Fibroblast of the conjunctiva (primary cell): ENCODE data around the gene IFNG.

ENCODE experiments used
- DNase-seq: peaks from one replicate; pipeline ENCODE4 v3.0.0-alpha.2; 2010; ENCODE audit warnings: low read depth

The IFNG gene

DNA sequence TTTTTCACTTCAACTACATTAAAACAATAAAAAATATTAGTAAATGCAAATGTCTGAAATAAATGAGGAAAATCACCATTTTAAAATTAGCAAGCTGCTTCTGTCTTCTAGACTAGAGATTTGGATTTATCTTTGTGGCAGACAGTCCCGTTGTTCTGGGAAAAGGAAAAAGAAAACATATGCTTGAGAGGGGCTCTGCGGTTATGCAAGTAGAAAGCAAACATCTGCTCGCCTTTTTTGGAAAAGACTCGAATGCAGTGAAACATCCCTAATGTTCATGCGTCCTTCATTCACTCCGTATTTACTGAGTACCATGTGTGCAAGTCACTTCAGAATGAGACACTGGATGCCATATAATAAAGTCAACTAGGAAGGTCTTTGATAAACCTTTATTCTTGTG lies 44.9 kb downstream of the IFNG start:
- DNase-seq, result no peak

DNA sequence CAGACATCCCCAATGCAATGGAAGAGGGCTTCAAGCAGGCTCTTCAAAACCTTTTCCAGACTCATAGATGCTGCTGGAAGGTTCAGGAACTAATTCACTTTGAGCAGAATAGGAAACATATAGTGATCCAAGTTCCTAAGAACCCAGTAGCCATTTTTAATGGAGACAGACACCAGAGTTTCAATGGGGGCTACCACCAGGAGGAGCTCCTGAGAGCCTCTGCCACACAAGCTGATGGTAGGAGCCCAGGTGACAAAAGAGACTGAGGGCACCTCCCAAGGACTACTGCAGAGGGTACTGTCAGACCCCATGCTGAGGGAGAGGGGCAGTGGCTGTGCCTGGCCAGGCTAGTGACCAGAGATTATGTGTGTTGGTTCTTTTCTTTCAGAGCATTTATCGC lies 45.9 kb downstream of the IFNG start:
- DNase-seq, result no peak

DNA sequence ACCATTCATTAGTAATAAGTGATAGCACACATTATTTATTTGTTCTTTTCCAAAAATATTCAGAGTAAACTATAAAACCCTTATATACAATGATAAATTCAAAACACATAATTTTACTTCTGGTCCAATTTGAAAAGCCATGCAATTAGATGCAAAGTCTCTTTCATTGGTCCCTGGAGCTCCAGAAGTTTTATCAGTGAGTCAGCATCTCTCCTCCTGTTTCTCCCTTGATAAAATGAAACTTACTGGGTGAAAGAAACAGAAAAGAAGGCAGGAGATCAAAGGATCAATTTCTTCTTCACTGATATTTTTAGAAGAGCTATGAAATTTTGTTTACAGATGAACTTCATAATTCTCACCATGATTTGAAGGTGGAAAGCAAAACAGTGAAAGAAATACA lies 47.5 kb downstream of the IFNG start:
- DNase-seq, result no peak

DNA sequence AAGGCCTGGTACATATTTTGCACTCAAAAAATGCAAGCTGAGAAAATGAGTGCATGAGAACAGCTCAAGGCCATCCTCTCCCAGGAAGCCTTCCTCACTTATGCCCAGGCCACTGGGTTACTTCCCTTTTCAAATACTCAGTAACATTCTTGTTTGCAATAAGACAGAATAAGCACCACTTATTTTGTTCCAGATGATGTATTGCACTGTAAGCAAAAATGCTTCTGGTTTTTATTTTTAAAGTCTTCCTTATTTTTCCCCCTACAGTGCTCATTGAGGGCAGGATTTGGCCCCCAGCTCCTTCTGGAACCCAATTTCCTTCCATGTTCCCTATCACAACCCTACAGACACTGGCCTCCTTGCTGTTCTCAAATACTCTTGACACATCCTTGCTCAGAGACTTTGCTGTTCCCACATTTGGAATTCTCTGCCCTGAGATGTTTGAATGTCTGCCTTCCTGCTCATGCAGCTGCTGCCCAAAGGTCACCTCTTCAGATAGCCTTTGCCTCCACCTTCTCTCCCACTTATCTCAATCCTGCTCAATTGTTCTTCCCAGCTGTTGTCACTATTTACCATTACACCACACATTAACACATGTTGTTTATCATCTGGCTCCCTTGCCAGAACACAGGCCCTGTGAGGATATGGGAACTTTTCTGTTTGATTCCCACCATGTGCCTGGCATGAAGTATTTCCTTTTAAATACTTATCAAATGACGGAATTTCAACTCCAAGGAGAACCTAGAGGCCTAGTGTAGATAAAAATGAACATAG lies 49.9 kb downstream of the IFNG start:
- DNase-seq, result no peak

DNA sequence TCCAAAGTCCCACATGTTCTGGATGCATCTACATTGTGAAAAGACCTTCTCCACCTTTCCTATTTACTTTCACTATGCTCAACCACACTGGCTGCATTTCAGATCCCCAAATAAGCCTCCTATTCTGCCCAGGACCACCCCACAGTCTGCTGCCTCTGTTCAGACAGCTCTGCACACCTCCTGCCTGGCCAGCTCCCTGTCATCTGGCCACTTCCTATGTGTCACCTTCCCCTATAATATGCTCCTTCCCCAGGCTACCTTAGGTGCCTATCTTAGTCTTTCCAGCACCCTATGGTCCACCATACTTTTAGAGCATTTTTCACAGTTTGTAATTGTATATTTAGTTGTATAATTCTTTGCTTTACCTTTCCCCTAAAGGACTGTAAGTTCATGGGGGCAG lies 50.5 kb downstream of the IFNG start:
- no peak for DNase-seq

DNA sequence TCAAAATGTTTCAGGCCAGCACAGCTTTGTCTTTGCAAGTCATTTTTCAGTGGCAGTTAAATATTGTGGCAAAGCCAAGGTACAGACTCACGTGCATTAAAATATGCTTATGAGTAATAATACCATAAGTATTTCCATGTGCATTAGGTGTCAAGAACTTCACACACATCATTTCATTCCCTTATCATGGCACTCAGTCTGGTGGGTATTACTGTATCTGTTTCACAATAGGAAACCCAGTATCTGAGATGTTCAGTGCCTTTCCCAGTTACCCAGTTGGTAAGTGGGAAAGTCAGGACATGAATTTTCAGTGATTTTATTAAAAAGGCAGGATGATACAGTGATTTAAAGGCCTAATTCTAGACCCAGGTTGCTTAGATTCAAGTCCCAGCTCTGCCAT lies 52.9 kb downstream of the IFNG start:
- no peak for DNase-seq

DNA sequence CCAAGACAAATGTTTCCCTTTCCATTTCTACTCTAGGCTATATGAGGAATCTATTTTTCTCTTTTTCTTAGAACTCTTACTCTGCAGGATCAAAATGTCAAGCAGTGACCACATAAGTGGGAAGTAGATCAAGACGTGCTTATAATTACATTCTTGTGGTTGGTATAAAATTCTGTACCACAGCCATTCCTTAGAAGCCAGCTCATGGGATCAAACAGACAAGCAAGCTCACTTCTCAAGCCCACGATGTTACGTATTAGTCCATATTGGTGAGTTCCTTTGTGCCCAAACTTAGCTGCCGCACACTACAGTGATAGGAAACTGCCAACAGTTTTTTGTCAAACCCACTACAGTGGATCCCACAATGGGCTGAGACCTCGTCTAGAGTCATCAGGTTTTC lies 53.4 kb downstream of the IFNG start:
- DNase-seq, result no peak
